ENCODE data around the gene HIRA. TPM values are rescaled to one million over a fixed set of nuclear protein-coding genes. Genes with fewer than 3 reads are reported as not detected.
"Not testable (repeated sequence)": the region's sequence is repeated elsewhere in the genome, so short reads cannot be mapped to it uniquely, and the experiment has no call there.

HIRA gene
- total RNA-seq, 2 experiments from 2014 or later = 31.2 to 55.7 TPM

DNA sequence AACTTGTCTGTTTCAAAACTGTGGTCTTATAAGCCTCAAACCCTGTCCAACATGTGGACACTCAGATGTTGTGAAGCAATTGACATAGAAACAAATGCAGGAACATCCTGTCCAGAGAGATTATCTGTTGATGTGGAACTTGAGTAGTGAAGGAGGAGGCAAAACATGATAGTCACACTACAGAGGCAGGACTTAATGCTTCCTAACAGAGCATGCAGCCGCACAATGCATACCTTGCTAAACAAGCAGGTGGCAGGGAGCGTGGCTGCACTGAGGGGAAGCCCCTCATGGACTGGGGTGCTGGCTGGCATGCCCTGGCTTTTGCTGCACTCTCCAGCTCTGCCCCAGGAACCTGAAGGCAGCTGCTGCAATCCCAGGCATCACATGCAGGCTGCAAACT is 10.6 kb upstream of the HIRA start:
- Histone ChIP-seq H3K4me2 (ENCODE audit: low read length) (no peak overlapping the region), H3K4me3 (ENCODE audit: low read depth, low read length, poor library complexity, severe bottlenecking) (no peak overlapping the region), H3K79me2 (ENCODE audit: insufficient read depth, low read depth, low read length) (peaks cover 61% of the 10 kb centered on the region), H4K20me1 (ENCODE audit: insufficient read depth, low read length) (peaks cover 20% of the 10 kb centered on the region), H3K4me1 (ENCODE audit: insufficient read depth, low read length, poor library complexity, severe bottlenecking) (peaks cover 14% of the 10 kb centered on the region), H3K9me3 (ENCODE audit: low read length) (no peaks in the 10 kb centered on the region), H2AFZ (ENCODE audit: low read length) (no peak overlapping the region), H3K9me2 (ENCODE audit: insufficient read depth, low read length) (no peaks in the 10 kb centered on the region), H3K36me3 (ENCODE audit: insufficient read depth, low read length) (peaks cover 79% of the 10 kb centered on the region), H3K27ac (ENCODE audit: low read depth, low read length, poor library complexity, severe bottlenecking) (no peak overlapping the region)
- ChIA-PET CTCF (ENCODE audit: unreplicated experiment) (no interaction called here), POLR2A (interaction anchor here (0.6 kb wide), 1 partner anchor 23 kb away, joined by 3 read pairs; no protein-coding TSS in a partner anchor)
- no peak for DNase-seq (ENCODE audit: low spot score)
- BruUV-seq (replicated peaks) = no TSS peak
- intact Hi-C loops (cut with micrococcal nuclease; ENCODE audit: unreplicated experiment) = no loop called here
- TF ChIP-seq EZH2phosphoT487 (IDR thresholded peaks at IDR 0.05; ENCODE audit: borderline replicate concordance, low read depth, low read length) (no peak), CTCF (conservative IDR thresholded peaks at IDR 0.05; ENCODE audit: low read length) (no peak)

DNA sequence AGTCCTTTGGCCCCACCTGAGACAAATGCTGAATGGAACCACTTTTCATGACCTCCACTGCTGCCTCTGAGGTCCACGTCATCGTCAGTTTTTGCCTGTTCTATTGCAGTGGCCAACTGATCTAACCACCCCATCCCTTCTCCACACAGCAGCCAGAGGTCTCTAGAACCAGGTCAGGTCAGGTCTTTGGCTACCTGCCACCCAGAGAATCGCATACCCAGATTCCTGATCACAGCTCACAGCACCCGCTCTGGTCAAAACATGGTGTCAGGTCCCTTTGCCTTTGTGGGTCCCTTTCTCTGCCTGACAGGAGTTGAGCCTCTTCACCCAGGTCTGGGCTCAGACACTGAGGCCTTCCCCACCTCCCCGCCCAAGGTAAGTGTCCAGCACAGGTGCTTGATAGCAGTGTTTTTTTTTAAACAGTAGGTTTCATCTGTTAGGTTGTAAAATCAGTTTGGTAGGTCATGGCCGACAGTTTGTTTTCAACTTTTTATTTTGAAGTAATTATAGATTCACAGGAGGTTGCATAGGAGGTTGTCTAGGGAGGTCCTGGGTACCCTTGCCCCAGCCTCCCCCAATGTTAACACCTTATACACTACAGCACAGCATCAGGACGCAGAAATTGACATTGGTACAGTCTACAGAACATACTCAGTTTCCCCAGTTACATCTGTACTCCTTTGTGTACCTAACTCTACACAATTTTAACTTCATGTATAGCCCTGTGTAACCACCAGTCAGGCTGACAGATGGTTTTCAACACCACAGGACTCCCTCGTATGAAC is 9.1 kb upstream of the HIRA start:
- peaks cover 45% of the 10 kb centered on the region for H3K79me2 ChIP-seq (ENCODE audit: insufficient read depth, low read depth, low read length)
- ChIA-PET CTCF (ENCODE audit: unreplicated experiment) (no interaction called here), POLR2A (no interaction called here)
- no peak overlapping the region for H3K4me2 ChIP-seq (ENCODE audit: low read length)
- no TSS peak for BruUV-seq (replicated peaks)
- peaks cover 17% of the 10 kb centered on the region for H4K20me1 ChIP-seq (ENCODE audit: insufficient read depth, low read length)
- no peak for DNase-seq (ENCODE audit: low spot score)
- H3K9me2 ChIP-seq (ENCODE audit: insufficient read depth, low read length) = no peaks in the 10 kb centered on the region
- H3K36me3 ChIP-seq (ENCODE audit: insufficient read depth, low read length) = peaks cover 81% of the 10 kb centered on the region
- no peak overlapping the region for H3K27ac ChIP-seq (ENCODE audit: low read depth, low read length, poor library complexity, severe bottlenecking)
- intact Hi-C loops (cut with micrococcal nuclease; ENCODE audit: unreplicated experiment) = no loop called here
- peaks cover 3% of the 10 kb centered on the region for H3K4me1 ChIP-seq (ENCODE audit: insufficient read depth, low read length, poor library complexity, severe bottlenecking)
- no peaks in the 10 kb centered on the region for H3K9me3 ChIP-seq (ENCODE audit: low read length)
- H3K4me3 ChIP-seq (ENCODE audit: low read depth, low read length, poor library complexity, severe bottlenecking) = no peak overlapping the region
- no peak overlapping the region for H2AFZ ChIP-seq (ENCODE audit: low read length)
- TF ChIP-seq EZH2phosphoT487 (IDR thresholded peaks at IDR 0.05; ENCODE audit: borderline replicate concordance, low read depth, low read length) = no peak
- no peak for TF ChIP-seq CTCF (conservative IDR thresholded peaks at IDR 0.05; ENCODE audit: low read length)

DNA sequence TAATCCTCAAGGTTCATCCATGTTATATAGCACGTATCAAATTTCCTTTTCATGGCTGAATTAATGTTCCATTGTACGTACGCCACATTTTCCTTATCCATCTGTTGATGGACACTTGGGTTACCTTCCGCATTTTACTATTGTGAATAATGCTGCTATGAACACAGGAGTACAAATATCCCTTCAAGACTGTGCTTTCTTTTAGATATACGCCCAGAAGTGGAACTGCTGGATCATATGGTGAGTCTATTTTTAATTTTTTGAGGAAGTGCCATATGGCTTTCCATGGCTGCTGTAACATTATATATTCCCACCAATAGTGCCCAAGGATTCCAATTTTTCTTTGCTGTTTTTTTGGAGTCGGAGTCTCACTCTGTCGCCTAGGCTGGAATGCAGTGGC is 6.8 kb upstream of the HIRA start:
- Histone ChIP-seq H2AFZ (ENCODE audit: low read length) (no peak overlapping the region), H3K9me3 (ENCODE audit: low read length) (no peaks in the 10 kb centered on the region), H3K4me3 (ENCODE audit: low read depth, low read length, poor library complexity, severe bottlenecking) (no peak overlapping the region), H3K27ac (ENCODE audit: low read depth, low read length, poor library complexity, severe bottlenecking) (no peak overlapping the region), H3K36me3 (ENCODE audit: insufficient read depth, low read length) (peaks cover 73% of the 10 kb centered on the region), H3K9me2 (ENCODE audit: insufficient read depth, low read length) (no peaks in the 10 kb centered on the region), H3K4me2 (ENCODE audit: low read length) (no peak overlapping the region), H3K79me2 (ENCODE audit: insufficient read depth, low read depth, low read length) (peaks cover 33% of the 10 kb centered on the region; the same call in 1 of the 2 replicates), H4K20me1 (ENCODE audit: insufficient read depth, low read length) (peaks cover 7% of the 10 kb centered on the region; the same call in 1 of the 2 replicates), H3K4me1 (ENCODE audit: insufficient read depth, low read length, poor library complexity, severe bottlenecking) (peaks cover 22% of the 10 kb centered on the region)
- no peak for DNase-seq (ENCODE audit: low spot score)
- CTCF ChIA-PET (ENCODE audit: unreplicated experiment) = no interaction called here
- POLR2A ChIA-PET = no interaction called here
- BruUV-seq (replicated peaks) = no TSS peak
- TF ChIP-seq EZH2phosphoT487 (IDR thresholded peaks at IDR 0.05; ENCODE audit: borderline replicate concordance, low read depth, low read length) = no peak
- no peak for TF ChIP-seq CTCF (conservative IDR thresholded peaks at IDR 0.05; ENCODE audit: low read length)
- intact Hi-C loops (cut with micrococcal nuclease; ENCODE audit: unreplicated experiment) = loop anchor here (10.0 kb wide), 1 partner anchor 293 kb away; the partner anchor contains the start of gene ESS2

DNA sequence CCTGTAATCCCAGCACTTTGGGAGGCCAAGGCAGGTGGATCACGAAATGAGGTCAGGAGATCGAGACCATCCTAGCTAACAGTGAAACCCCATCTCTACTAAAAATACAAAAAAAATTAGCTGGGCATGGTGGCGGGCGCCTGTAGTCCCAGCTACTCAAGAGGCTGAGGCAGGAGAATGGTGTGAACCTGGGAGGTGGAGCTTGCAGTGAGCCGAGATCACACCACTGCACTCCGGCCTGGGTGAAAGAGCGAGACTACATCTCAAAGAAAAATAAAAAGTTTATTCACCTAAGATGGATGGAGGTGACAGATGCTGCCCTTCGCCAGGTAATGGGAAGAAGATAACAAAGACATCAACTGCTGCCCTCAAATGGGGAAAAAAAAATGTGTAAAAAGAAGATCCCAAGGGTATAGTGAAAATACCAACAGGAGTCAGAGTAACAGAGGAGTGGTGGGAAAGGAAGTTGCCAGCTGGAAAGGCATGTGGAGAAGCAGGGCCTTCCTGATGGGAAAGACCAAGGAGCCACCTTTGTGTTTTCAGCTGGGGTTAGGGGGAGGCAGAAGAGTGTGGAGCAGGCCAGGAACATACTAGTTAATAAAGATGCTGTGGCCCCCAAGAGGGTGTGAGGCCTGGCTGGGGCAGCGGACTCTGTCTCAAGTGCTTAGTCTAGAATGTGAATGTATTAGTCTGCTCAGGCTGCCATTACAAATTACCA is 5.1 kb upstream of the HIRA start:
- not testable (repeated sequence) for H3K4me3 ChIP-seq (ENCODE audit: low read depth, low read length, poor library complexity, severe bottlenecking); H3K9me2 ChIP-seq (ENCODE audit: insufficient read depth, low read length); H3K4me2 ChIP-seq (ENCODE audit: low read length); H4K20me1 ChIP-seq (ENCODE audit: insufficient read depth, low read length); BruUV-seq (replicated peaks); H3K27ac ChIP-seq (ENCODE audit: low read depth, low read length, poor library complexity, severe bottlenecking); H3K9me3 ChIP-seq (ENCODE audit: low read length); H2AFZ ChIP-seq (ENCODE audit: low read length); DNase-seq (ENCODE audit: low spot score)
- intact Hi-C loops (cut with micrococcal nuclease; ENCODE audit: unreplicated experiment) = loop anchor here (10.0 kb wide), 1 partner anchor 292 kb away; the partner anchor contains the start of gene ESS2
- POLR2A ChIA-PET = interaction anchor here (0.6 kb wide), 2 partner anchors 25 to 452 kb away, joined by 3 read pairs; no protein-coding TSS in a partner anchor
- peaks cover 22% of the 10 kb centered on the region; the same call in 1 of the 2 replicates for H3K79me2 ChIP-seq (ENCODE audit: insufficient read depth, low read depth, low read length)
- H3K36me3 ChIP-seq (ENCODE audit: insufficient read depth, low read length) = peaks cover 58% of the 10 kb centered on the region; the same call in 1 of the 2 replicates
- H3K4me1 ChIP-seq (ENCODE audit: insufficient read depth, low read length, poor library complexity, severe bottlenecking) = peaks cover 25% of the 10 kb centered on the region
- CTCF ChIA-PET (ENCODE audit: unreplicated experiment) = interaction anchor here (0.6 kb wide), 1 partner anchor 528 kb away, joined by 3 read pairs; no protein-coding TSS in a partner anchor

Data from OCI-LY7 (cell line).